ENCODE data around the gene VPS39.

GRCh38 chr15:42156243-42156922 is 51.7 kb downstream of the VPS39 start, which contains the start of gene PLA2G4F:
- TF ChIP-seq CTCF (IDR thresholded peaks at IDR 0.05; ENCODE audit: low read depth, low read length) (no peak), EZH2phosphoT487 (IDR thresholded peaks at IDR 0.05; ENCODE audit: low read depth) (no peak)
